Erythroblast (primary cell): ENCODE results near the gene CRTAC1.

Experiments
- GATA1 ChIP-seq: IDR thresholded peaks from 2 replicates; pipeline ENCODE4 v1.6.1; 2011; ENCODE audit warnings: low read depth, mild to moderate bottlenecking, control low read depth, low read length, moderate library complexity
- POLR2A ChIP-seq: IDR thresholded peaks from 2 replicates; pipeline ENCODE4 v1.6.1; 2011; ENCODE audit warnings: mild to moderate bottlenecking, low read length

- TF ChIP-seq POLR2A (no peak), GATA1 (no peak)
These were observed 168.5 kb downstream of the CRTAC1 start for GRCh38 chr10:97861924-97862323.
